OCI-LY7 (cell line): Measurements from ENCODE around the gene ANO1. TPM values are rescaled to one million over a fixed set of nuclear protein-coding genes. Genes with fewer than 3 reads are reported as not detected.

Experiments
- BruUV-seq: library from RNA; stranded (reverse); fragments of 400-500 nt; replicated peaks from 2 replicates; lab custom pipeline; 2021; lab: Mats Ljungman, UMichigan
- CTCF ChIA-PET: fragments of 300-600 bp; sonication (Branson Sonifier 250); formaldehyde crosslinking; loops from one replicate; lab custom pipeline; 2022; ENCODE audit warnings: antibody characterized with exemption; ENCODE audit not compliant: unreplicated experiment; lab: Charles Lee
- POLR2A ChIA-PET: fragments of 300-600 bp; sonication (Branson Sonifier 250); formaldehyde crosslinking; loops from one replicate; lab custom pipeline; 2022; ENCODE audit warnings: antibody characterized with exemption; lab: Charles Lee
- DNase-seq: peaks from one replicate; pipeline ENCODE4 v3.0.0-alpha.2; 2015; ENCODE audit warnings: low spot score
- H2AFZ ChIP-seq: fragments of 200-600 bp; sonication (generic), shearing (Covaris generic); 2 replicates; pipeline ENCODE4 v1.6.1; 2014; ENCODE audit warnings: mild to moderate bottlenecking, antibody characterized with exemption, low read length, moderate library complexity
- H3K27ac ChIP-seq: fragments of 200-600 bp; sonication (generic); 2 replicates; pipeline ENCODE4 v1.5.1; 2014; ENCODE audit warnings: mixed run types, low read depth, mild to moderate bottlenecking, moderate library complexity, low read length, inconsistent platforms; ENCODE audit not compliant: poor library complexity, severe bottlenecking
- H3K36me3 ChIP-seq: fragments of 200-600 bp; sonication (generic); 2 replicates; pipeline ENCODE4 v1.6.1; 2014; ENCODE audit warnings: mild to moderate bottlenecking, antibody characterized with exemption, low read length, moderate library complexity, mixed read lengths; ENCODE audit not compliant: insufficient read depth
- H3K4me1 ChIP-seq: fragments of 200-600 bp; sonication (generic); 2 replicates; pipeline ENCODE4 v1.5.1; 2014; ENCODE audit warnings: mild to moderate bottlenecking, low read length; ENCODE audit not compliant: insufficient read depth, poor library complexity, severe bottlenecking
- H3K4me2 ChIP-seq: fragments of 200-600 bp; sonication (generic); 2 replicates; pipeline ENCODE4 v1.6.1; 2014; ENCODE audit warnings: mild to moderate bottlenecking, low read length
- H3K4me3 ChIP-seq: fragments of 200-600 bp; sonication (generic); 2 replicates; pipeline ENCODE4 v1.5.1; 2014; ENCODE audit warnings: mild to moderate bottlenecking, low read depth, low read length; ENCODE audit not compliant: poor library complexity, severe bottlenecking
- H3K79me2 ChIP-seq: fragments of 200-600 bp; sonication (generic); 2 replicates; pipeline ENCODE4 v1.6.1; 2016; ENCODE audit warnings: low read depth, mild to moderate bottlenecking, low read length, moderate library complexity, mixed read lengths; ENCODE audit not compliant: insufficient read depth
- H3K9me2 ChIP-seq: fragments of 200-600 bp; sonication (generic); 2 replicates; pipeline ENCODE4 v1.6.1; 2016; ENCODE audit warnings: mild to moderate bottlenecking, low read length, mixed read lengths; ENCODE audit not compliant: insufficient read depth
- H3K9me3 ChIP-seq: fragments of 200-600 bp; sonication (generic); 2 replicates; pipeline ENCODE4 v1.6.1; 2014; ENCODE audit warnings: mild to moderate bottlenecking, mixed run types, low read length, mixed read lengths
- H4K20me1 ChIP-seq: fragments of 200-600 bp; sonication (generic); 2 replicates; pipeline ENCODE4 v1.6.1; 2014; ENCODE audit warnings: mild to moderate bottlenecking, antibody characterized with exemption, low read length, moderate library complexity, mixed read lengths; ENCODE audit not compliant: insufficient read depth
- EZH2phosphoT487 ChIP-seq: fragments of 200-600 bp; sonication (generic); IDR thresholded peaks from 2 replicates; pipeline ENCODE4 v1.6.1; 2018; ENCODE audit warnings: low read depth, borderline replicate concordance, mild to moderate bottlenecking, mixed run types, antibody characterized with exemption, low read length, moderate library complexity, mixed read lengths
- intact Hi-C: fragments of 100-400 bp; cut with micrococcal nuclease; formaldehyde crosslinking; loops from one replicate; pipeline ENCODE4 v1.10.0; 2022; ENCODE audit not compliant: unreplicated experiment
- total RNA-seq, 2 experiments: library from RNA; depleted of rRNA in 1 of 2; stranded (reverse); fragments of >200 nt in 1 of 2; shearing (Covaris generic) in 1 of 2; gene quantifications; 2 replicates each; pipeline ENCODE4 v1.2.3, GENCODE V29; 2014 to 2022
- TF ChIP-seq, protein P1 (sequence below): fragments of 200-600 bp; sonication (generic); conservative IDR thresholded peaks from 2 replicates; pipeline ENCODE4 v1.5.1; 2014; ENCODE audit warnings: mild to moderate bottlenecking, antibody characterized with exemption, low read length, moderate library complexity, mixed read lengths

The ANO1 gene
- total RNA-seq, 2 experiments from 2014 or later, result not detected

DNA sequence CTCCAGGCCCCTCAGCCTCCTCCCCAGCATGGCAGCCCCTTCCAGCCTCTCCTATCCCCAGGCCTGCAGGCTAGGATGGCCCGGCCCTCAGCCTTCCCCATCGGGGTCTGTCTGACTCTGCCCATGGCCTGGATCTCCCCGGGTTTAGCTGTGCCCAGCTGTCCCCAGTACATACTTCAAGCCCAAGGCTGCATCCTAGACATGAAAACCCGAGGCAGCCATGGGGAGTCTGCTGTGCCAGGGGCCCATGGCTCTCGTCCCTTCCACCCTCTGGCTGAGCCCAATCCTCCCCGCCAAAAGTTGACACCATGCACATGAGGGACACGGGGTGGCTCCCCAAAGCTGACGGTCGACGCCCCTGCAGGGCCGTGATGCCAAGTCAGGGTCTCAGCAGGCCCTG lies 102.8 kb downstream of the ANO1 start:
- Histone ChIP-seq H3K9me2 (no peaks in the 10 kb centered on the region), H2AFZ (no peak overlapping the region), H3K4me2 (no peak overlapping the region), H3K79me2 (no peaks in the 10 kb centered on the region), H3K4me1 (no peaks in the 10 kb centered on the region), H3K9me3 (no peaks in the 10 kb centered on the region), H3K27ac (no peak overlapping the region), H3K36me3 (no peaks in the 10 kb centered on the region), H4K20me1 (no peaks in the 10 kb centered on the region), H3K4me3 (no peak overlapping the region)
- ChIA-PET CTCF (no interaction called here), POLR2A (no interaction called here)
- BruUV-seq, result no TSS peak
- DNase-seq, result no peak
- intact Hi-C loops, result no loop called here
- TF ChIP-seq, protein P1, sequence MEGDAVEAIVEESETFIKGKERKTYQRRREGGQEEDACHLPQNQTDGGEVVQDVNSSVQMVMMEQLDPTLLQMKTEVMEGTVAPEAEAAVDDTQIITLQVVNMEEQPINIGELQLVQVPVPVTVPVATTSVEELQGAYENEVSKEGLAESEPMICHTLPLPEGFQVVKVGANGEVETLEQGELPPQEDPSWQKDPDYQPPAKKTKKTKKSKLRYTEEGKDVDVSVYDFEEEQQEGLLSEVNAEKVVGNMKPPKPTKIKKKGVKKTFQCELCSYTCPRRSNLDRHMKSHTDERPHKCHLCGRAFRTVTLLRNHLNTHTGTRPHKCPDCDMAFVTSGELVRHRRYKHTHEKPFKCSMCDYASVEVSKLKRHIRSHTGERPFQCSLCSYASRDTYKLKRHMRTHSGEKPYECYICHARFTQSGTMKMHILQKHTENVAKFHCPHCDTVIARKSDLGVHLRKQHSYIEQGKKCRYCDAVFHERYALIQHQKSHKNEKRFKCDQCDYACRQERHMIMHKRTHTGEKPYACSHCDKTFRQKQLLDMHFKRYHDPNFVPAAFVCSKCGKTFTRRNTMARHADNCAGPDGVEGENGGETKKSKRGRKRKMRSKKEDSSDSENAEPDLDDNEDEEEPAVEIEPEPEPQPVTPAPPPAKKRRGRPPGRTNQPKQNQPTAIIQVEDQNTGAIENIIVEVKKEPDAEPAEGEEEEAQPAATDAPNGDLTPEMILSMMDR, result no peak
- TF ChIP-seq EZH2phosphoT487, result no peak

DNA sequence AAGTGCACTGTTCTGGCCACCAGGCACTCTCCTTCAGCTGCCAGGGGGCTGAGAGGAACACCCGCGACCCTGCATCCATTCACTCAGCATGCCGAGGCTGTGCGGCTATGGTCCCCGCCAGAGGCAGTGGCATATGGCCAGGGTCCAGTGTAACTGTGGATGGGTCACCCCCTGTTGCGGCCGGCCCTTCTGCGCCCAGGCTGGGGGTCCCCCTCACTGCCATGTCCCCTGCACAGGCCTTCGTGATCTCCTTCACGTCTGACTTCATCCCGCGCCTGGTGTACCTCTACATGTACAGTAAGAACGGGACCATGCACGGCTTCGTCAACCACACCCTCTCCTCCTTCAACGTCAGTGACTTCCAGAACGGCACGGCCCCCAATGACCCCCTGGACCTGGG lies 104.1 kb downstream of the ANO1 start:
- POLR2A ChIA-PET, result no interaction called here
- Histone ChIP-seq H3K4me3 (no peak overlapping the region), H2AFZ (no peak overlapping the region), H3K4me1 (no peaks in the 10 kb centered on the region), H3K9me3 (no peaks in the 10 kb centered on the region), H3K27ac (no peak overlapping the region), H3K36me3 (no peaks in the 10 kb centered on the region), H3K79me2 (no peaks in the 10 kb centered on the region), H4K20me1 (no peaks in the 10 kb centered on the region), H3K9me2 (no peaks in the 10 kb centered on the region), H3K4me2 (no peak overlapping the region)
- BruUV-seq, result no TSS peak
- CTCF ChIA-PET, result no interaction called here
- intact Hi-C loops, result no loop called here
- no peak for DNase-seq
- TF ChIP-seq, protein P1, result no peak
- no peak for TF ChIP-seq EZH2phosphoT487

DNA sequence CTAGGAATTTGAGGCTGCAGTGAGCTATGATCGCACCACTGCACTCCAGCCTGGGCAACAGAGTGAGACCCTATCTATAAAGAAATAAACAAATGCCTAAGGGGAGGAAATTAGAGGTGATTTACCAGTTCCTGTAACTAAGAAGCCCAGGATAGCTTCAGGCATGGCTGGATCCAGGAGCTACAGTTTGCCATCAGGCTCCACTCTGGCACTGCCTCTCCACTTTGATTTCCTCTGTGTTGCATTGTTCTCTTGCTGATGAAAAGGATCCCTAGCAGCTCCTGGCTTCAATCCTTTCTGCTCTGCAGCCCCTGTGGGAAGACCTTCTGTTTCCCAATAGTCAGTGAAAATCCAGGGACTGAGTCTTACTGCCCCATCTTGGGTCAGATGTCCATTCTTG lies 104.9 kb downstream of the ANO1 start:
- CTCF ChIA-PET, result no interaction called here
- H3K4me3 ChIP-seq, result no peak overlapping the region
- POLR2A ChIA-PET, result interaction anchor here (0.7 kb wide), 1 partner anchor 1953 kb away, joined by 3 read pairs; no protein-coding TSS in a partner anchor
- TF ChIP-seq, protein P1, result no peak
- no peaks in the 10 kb centered on the region for H3K36me3 ChIP-seq
- no peaks in the 10 kb centered on the region for H3K79me2 ChIP-seq
- no peak for DNase-seq
- H3K4me1 ChIP-seq, result no peaks in the 10 kb centered on the region
- no TSS peak for BruUV-seq
- no peaks in the 10 kb centered on the region for H4K20me1 ChIP-seq
- H3K27ac ChIP-seq, result no peak overlapping the region
- no peaks in the 10 kb centered on the region for H3K9me2 ChIP-seq
- no peak overlapping the region for H3K4me2 ChIP-seq
- no peaks in the 10 kb centered on the region for H3K9me3 ChIP-seq
- intact Hi-C loops, result no loop called here
- H2AFZ ChIP-seq, result no peak overlapping the region
